ENCODE data around the gene PCDHGB1.
"Not testable (repeated sequence)": the region's sequence is repeated elsewhere in the genome, so short reads cannot be mapped to it uniquely, and the experiment has no call there.

- TF ChIP-seq MAX (CRISPR knock-in tag; IDR thresholded peaks at IDR 0.05); CTCF (IDR thresholded peaks at IDR 0.05); SP1 (CRISPR knock-in tag; conservative IDR thresholded peaks at IDR 0.05): not testable (repeated sequence)
These were observed 3.9 kb upstream of the PCDHGB1 start for GRCh38 chr5:141346017-141346416.

Data from WTC11 (cell line).